Thymus (tissue), 11 donors: ENCODE data around the gene KRT24. TPM values are rescaled to one million over a fixed set of nuclear protein-coding genes. Genes with fewer than 3 reads are reported as not detected.
A peak's percentile ranks its signal among the peaks of the same experiment; 100 is the strongest.

ENCODE experiments used
- DNase-seq, 9 donors: peaks; one replicate each; pipeline ENCODE4 v3.0.0-alpha.2; 2013; ENCODE audit warnings: low spot score in 9 of 9, low read depth in 6 of 9, missing footprints in 1 of 9
- H3K27ac ChIP-seq, 2 donors: one replicate each; pipeline ENCODE4 v1.5.1; 2013; ENCODE audit warnings: control low read depth in 1 of 2, low read depth in 1 of 2, low read length in 1 of 2, mild to moderate bottlenecking in 1 of 2, moderate library complexity in 1 of 2
- H3K27me3 ChIP-seq, 2 donors: one replicate each; pipeline ENCODE4 v1.5.1; 2013; ENCODE audit warnings: low read length in 1 of 2; ENCODE audit not compliant: control insufficient read depth in 2 of 2, insufficient read depth in 1 of 2
- H3K36me3 ChIP-seq, 2 donors: one replicate each; pipeline ENCODE4 v1.5.1; 2013; ENCODE audit warnings: low read length in 1 of 2, mild to moderate bottlenecking in 1 of 2, moderate library complexity in 1 of 2; ENCODE audit not compliant: control insufficient read depth in 2 of 2, insufficient read depth in 2 of 2
- H3K4me1 ChIP-seq, 2 donors: one replicate each; pipeline ENCODE4 v1.5.1; 2013; ENCODE audit warnings: low read length in 2 of 2; ENCODE audit not compliant: control insufficient read depth in 2 of 2, insufficient read depth in 2 of 2
- H3K4me3 ChIP-seq, 2 donors: one replicate each; pipeline ENCODE4 v1.5.1; 2013; ENCODE audit warnings: low read length in 2 of 2, control low read depth in 1 of 2, mild to moderate bottlenecking in 1 of 2
- H3K9me3 ChIP-seq, 2 donors: one replicate each; pipeline ENCODE4 v1.5.1; 2013; ENCODE audit warnings: low read length in 1 of 2, mild to moderate bottlenecking in 1 of 2; ENCODE audit not compliant: control insufficient read depth in 2 of 2, insufficient read depth in 1 of 2
- WGBS: extraction: QIAGEN DNeasy Blood & Tissue Kit; methylation state at CpG from one replicate; pipeline ENCODE4 v1.1.7; 2013; 5-methylcytosine and 5-hydroxymethylcytosine counted together
- polyA plus RNA-seq: library from polyadenylated mRNA; stranded (reverse); fragments of 200-250 nt; gene quantifications from one replicate; pipeline ENCODE4 v1.2.3, GENCODE V29; 2013
- total RNA-seq: library from RNA; stranded (reverse); fragments of 120-200 nt; gene quantifications from one replicate; pipeline ENCODE4 v1.2.4, GENCODE V29; 2013
- donor health status: healthy.

The KRT24 gene
- total and polyA plus RNA-seq, 2 donors, result 0.14 to 1.9 TPM

DNA sequence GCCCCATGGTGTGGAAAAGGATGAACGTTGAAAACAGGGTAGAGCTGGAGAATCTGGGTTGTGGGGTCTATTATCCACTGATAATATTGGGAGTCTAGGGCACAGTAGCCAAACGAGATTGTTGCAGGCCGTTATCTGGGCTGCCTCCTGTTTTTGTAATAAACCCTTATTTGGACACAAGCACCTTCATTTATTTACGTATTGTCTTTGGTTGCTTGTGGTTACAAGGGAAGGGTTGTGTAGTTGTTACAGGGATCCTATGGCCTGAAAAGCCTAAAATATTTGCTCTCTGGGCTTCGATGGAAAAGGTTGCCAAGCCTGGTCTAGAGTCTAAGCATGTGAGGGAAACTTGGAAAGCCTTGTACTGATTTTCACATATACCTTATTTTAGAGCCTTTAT is 51.6 kb downstream of the KRT24 start:
- Histone ChIP-seq H3K36me3 (peaks cover 0 to 2% of the 10 kb centered on the region in 2 donors), H3K27me3 (no peaks in the 10 kb centered on the region), H3K27ac (no peak overlapping the region), H3K4me1 (peaks cover 7 to 9% of the 10 kb centered on the region in 2 donors), H3K4me3 (no peak overlapping the region), H3K9me3 (peaks cover 0 to 4% of the 10 kb centered on the region in 2 donors)
- no peak for DNase-seq
- 93% methylated on average over 5 of the region's 5 CpGs for WGBS

- 9% methylated on average over 28 of the region's 28 CpGs for WGBS
- H3K4me1 ChIP-seq, result peaks cover 11 to 15% of the 10 kb centered on the region in 2 donors
- peak in 1 of 9 donors; percentile 32 for DNase-seq
Measured at GRCh38 chr17:40648384-40648968, 55.1 kb downstream of the KRT24 start.

More at GRCh38 chr17:40648384-40648968, 55.1 kb downstream of the KRT24 start:
- Histone ChIP-seq H3K9me3 (peaks cover 0 to 4% of the 10 kb centered on the region in 2 donors), H3K27ac (peak overlapping the region; percentile 97 to 99), H3K27me3 (no peaks in the 10 kb centered on the region), H3K36me3 (peaks cover 2 to 13% of the 10 kb centered on the region in 2 donors), H3K4me3 (peak overlapping the region; percentile 84 to 97)

Other genes with a start within 250 kb of the KRT24 start
- gene TNS4, start 202.1 kb downstream of the KRT24 start, total RNA-seq, result 0.19 TPM
- gene TNS4, start 202.1 kb downstream of the KRT24 start, polyA plus RNA-seq, result 24.8 TPM
- gene CCR7, start 138.3 kb downstream of the KRT24 start, total RNA-seq, result 60.3 TPM
- gene CCR7, start 138.3 kb downstream of the KRT24 start, polyA plus RNA-seq, result 102 TPM
- gene SMARCE1, start 55.9 kb downstream of the KRT24 start, total RNA-seq, result 126 TPM
- gene SMARCE1, start 55.9 kb downstream of the KRT24 start, polyA plus RNA-seq, result 109 TPM
- 0.19 TPM for gene KRT222, start 38.6 kb downstream of the KRT24 start, total RNA-seq
- gene KRT222, start 38.6 kb downstream of the KRT24 start, polyA plus RNA-seq, result 0.84 TPM
- gene KRT25, start 51.6 kb upstream of the KRT24 start, total RNA-seq, result 0.19 TPM
- 1.0 TPM for gene KRT25, start 51.6 kb upstream of the KRT24 start, polyA plus RNA-seq
- not detected for gene KRT26, start 68.4 kb upstream of the KRT24 start, total RNA-seq
- gene KRT26, start 68.4 kb upstream of the KRT24 start, polyA plus RNA-seq, result 0.18 TPM
- 0.14 TPM for gene KRT27, start 78.8 kb upstream of the KRT24 start, total RNA-seq
- 1.3 TPM for gene KRT27, start 78.8 kb upstream of the KRT24 start, polyA plus RNA-seq
- 0.05 TPM for gene KRT28, start 96.2 kb upstream of the KRT24 start, total RNA-seq
- gene KRT28, start 96.2 kb upstream of the KRT24 start, polyA plus RNA-seq, result 0.37 TPM
- 21.1 TPM for gene KRT10, start 118.9 kb upstream of the KRT24 start, total RNA-seq
- gene KRT10, start 118.9 kb upstream of the KRT24 start, polyA plus RNA-seq, result 445 TPM
- gene KRT12, start 163.5 kb upstream of the KRT24 start, total RNA-seq, result 0.52 TPM
- 1.6 TPM for gene KRT12, start 163.5 kb upstream of the KRT24 start, polyA plus RNA-seq
- gene KRT20, start 181.5 kb upstream of the KRT24 start, total RNA-seq, result 0.85 TPM
- 3.8 TPM for gene KRT20, start 181.5 kb upstream of the KRT24 start, polyA plus RNA-seq
- 1.5 TPM for gene KRT23, start 233.9 kb upstream of the KRT24 start, total RNA-seq
- 30.7 TPM for gene KRT23, start 233.9 kb upstream of the KRT24 start, polyA plus RNA-seq